Hair follicle dermal papilla cell (primary cell): ENCODE data around the gene NLRP1. TPM values are rescaled to one million over a fixed set of nuclear protein-coding genes. Genes with fewer than 3 reads are reported as not detected.

ENCODE experiments used
- total RNA-seq: library from RNA; depleted of rRNA; stranded (reverse); fragments of >200 nt; gene quantifications from 2 replicates; pipeline ENCODE4 v1.2.3, GENCODE V29; 2012

The NLRP1 gene
- total RNA-seq: 34.9 and 36.8 TPM in 2 replicates

DNA sequence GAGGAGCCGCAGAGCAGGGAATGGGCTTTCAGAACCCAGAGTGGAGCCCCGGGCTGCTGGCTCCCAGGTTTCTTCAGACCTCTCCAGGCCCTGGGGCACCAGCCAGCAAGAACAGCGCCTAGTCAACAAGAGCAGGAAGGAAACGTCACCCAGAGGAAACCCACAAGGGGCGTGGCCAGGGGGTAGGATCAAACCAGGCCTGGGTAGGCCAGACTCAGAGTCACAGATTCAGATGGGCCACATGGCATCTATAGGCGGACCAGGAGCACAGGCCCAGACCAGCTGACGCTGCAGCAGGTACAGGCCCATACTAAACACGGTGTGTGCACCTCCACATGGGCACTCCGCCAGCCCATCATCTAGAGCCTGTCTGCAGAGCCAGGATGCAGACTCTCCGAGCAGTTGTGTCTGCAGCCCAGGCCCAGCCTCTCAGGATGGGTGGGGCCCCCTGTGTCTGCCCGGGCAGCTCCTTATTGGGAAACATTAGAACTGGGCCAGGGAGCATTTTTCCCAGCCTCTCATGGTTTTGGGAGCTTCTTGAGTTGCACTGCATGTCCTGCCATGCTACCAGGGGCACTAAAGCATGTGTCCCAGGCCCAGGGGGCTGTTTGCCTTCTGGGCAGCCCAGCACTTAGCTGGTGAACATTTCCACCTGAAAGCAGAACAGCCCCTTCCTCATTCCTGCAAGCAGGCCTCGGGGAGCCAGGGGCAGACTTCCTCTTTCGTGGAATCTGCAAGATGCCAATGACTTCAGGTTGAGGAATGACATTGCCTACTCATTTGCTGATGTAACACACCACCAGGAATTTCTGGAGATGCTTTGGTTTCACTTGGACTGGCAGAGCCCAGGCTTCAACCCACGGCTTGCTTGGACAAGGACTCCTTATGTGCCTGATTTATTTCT, at the start of gene NLRP1:
TSS of gene NLRP1 (minus strand) at position 127 of the 904 bp plus-strand sequence. CDS start 552 bp downstream, outside the sequence.

DNA sequence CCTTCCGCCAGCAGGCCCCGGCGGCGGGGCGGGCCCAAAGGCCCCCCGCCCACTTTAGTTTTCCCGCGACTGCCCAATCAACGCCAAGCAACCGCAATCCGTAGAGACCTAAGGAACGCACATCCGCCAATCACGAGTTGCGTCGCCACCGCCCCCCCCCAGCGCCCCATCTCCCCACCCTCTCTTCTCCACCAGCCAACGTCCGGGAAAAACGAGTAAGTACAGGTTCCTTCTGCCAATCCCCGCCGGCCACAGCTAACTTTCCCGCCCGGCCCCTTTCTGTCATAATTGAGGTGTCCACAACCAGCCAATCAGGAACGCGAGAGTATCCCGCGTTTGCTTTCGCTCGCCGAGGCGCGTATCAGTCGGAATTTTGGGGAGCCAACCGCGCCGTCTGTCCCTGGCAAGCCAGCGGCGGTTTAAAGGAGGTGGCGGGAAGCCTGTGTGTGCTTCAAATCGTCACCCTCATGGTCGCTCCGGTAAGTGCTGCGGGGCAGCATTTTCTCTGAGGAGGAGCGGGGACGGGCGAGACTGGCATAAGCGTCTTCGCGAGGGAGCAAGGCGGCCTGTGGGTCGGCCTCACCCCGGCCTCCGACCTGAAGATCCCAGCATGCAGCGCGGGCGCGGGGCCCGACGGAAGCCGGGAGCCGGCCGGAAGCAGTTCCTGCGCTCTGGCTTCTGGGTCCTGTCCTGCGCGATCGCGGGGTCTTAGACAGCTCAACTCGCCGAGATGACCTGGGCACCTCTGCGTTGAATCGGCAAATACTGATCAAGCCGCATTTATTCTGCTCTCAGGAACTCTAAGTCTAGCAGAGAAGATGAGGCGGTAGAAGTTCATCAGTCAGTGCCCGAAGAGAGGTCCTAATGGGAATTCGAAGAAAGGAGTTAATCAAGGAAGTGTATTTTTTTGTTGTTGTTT, 97.8 kb downstream of the NLRP1 start, which contains the start of gene MIS12:
TSS of gene MIS12 (plus strand) at position 361 of the 919 bp plus-strand sequence. CDS start 2,297 bp downstream, outside the sequence.

DNA sequence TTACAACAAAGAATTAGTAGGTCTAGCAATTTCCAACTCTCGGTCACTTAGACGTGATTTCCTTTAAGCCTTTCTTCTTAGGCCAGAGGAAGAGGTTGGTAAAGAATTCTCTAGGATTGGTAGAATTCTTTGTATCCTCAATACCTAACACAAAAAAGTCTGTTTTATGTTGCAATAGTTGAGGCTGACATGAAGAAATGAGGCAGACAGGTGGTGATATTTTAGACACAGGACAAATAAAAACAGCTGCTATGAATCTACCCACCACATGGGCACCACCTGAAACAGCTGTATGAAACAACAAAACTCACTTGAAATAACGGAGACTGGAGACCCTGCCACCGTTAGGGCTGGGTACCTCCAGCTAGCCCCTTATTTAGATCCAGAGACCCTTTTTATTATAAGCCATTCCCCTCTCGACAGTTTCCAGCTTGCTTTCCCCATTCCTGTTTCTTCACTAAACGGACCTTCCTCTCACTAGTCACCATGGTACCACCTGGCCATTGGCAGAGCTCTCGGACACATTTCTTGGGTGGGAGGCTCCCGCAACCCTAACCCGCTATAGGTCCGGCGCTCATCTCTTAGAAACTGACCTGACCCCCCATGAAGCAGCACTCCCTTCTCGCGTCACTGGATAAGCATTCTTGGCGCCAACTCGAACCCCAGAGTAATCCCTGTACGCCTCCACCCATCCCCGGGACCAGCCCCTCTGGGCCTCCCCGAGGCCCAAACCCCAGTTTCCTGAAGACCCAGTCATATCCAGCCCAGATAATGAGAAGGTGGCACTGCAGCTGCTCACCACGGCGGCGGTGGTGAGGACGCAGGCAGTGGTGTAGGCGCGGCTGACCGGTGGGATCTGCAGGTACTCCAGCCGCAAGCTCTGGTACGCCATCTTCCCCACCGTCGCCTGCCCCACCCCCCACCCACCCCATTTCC, 98.8 kb downstream of the NLRP1 start, which contains the start of gene DERL2:
TSS of gene DERL2 (minus strand) at position 909 of the 936 bp plus-strand sequence. CDS start at position 892, 17 bp downstream.

Other genes with a start within 250 kb of the NLRP1 start
- 41.4 and 57.3 TPM in 2 replicates for gene NUP88, start 164.8 kb downstream of the NLRP1 start, total RNA-seq
- gene RPAIN, start 164.3 kb downstream of the NLRP1 start, total RNA-seq: 19.1 and 20.0 TPM in 2 replicates
- 77.1 and 90.7 TPM in 2 replicates for gene C1QBP, start 145.4 kb downstream of the NLRP1 start, total RNA-seq
- gene DHX33, start 115.5 kb downstream of the NLRP1 start, total RNA-seq: 11.9 and 15.3 TPM in 2 replicates
- 29.3 and 31.3 TPM in 2 replicates for gene DERL2, start 98.3 kb downstream of the NLRP1 start, total RNA-seq
- 7.4 and 10.9 TPM in 2 replicates for gene MIS12, start 97.9 kb downstream of the NLRP1 start, total RNA-seq